Adipose tissue (tissue), 3 donors: ENCODE data around the gene MYO18B. TPM values are rescaled to one million over a fixed set of nuclear protein-coding genes. Genes with fewer than 3 reads are reported as not detected.

Source experiments
- H3K27ac ChIP-seq: one replicate; pipeline ENCODE4 v1.5.1; 2013; ENCODE audit warnings: low read depth, low read length
- WGBS, 3 donors: extraction: QIAGEN DNeasy Blood & Tissue Kit; methylation state at CpG; one replicate each; pipeline ENCODE4 v1.1.7; 2013; 5-methylcytosine and 5-hydroxymethylcytosine counted together
- polyA plus RNA-seq, 3 donors: library from polyadenylated mRNA; stranded (reverse); fragments of 200-250 nt; gene quantifications; one replicate each; pipeline ENCODE4 v1.2.3, GENCODE V29; 2013
- donor health status: healthy with polysubstance abuse.
- donor health status: Bipolar disorder and iron deficiency.
- donor health status: healthy.

MYO18B gene
- polyA plus RNA-seq, 3 donors, result 0.06 to 0.34 (median 0.21) TPM

DNA sequence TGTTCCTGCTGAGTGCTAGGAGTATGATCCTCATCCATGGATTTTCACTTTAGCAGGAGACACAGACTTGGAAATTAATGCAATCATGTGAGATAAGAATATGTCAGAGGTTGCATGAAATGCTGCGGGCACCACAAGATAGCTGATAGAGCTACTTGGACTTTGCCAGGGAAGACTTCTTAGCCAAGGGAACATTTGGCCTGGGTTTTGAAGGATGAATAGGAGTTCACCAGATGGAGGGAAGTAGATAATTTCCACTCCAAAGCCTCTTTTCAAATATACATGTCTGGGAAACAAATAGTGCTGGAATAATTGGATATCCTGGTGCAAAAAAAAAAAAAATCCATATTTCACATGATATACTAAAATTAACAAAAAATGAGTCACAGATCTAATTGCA is 44.2 kb downstream of the MYO18B start:
- WGBS, 3 donors, result 93 to 96% (median 95%) methylated on average over 1 of the region's 1 CpG
- no peak overlapping the region for H3K27ac ChIP-seq

- 50 to 65% (median 59%) methylated on average over 5 of the region's 5 CpGs for WGBS, 3 donors
- H3K27ac ChIP-seq, result no peak overlapping the region
These were observed 49.6 kb downstream of the MYO18B start for GRCh38 chr22:25791556-25791955.

- WGBS, 3 donors, result 32 to 69% (median 64%) methylated on average over 5 of the region's 5 CpGs
- no peak overlapping the region for H3K27ac ChIP-seq
These were observed 53.5 kb downstream of the MYO18B start for GRCh38 chr22:25795478-25795877.

DNA sequence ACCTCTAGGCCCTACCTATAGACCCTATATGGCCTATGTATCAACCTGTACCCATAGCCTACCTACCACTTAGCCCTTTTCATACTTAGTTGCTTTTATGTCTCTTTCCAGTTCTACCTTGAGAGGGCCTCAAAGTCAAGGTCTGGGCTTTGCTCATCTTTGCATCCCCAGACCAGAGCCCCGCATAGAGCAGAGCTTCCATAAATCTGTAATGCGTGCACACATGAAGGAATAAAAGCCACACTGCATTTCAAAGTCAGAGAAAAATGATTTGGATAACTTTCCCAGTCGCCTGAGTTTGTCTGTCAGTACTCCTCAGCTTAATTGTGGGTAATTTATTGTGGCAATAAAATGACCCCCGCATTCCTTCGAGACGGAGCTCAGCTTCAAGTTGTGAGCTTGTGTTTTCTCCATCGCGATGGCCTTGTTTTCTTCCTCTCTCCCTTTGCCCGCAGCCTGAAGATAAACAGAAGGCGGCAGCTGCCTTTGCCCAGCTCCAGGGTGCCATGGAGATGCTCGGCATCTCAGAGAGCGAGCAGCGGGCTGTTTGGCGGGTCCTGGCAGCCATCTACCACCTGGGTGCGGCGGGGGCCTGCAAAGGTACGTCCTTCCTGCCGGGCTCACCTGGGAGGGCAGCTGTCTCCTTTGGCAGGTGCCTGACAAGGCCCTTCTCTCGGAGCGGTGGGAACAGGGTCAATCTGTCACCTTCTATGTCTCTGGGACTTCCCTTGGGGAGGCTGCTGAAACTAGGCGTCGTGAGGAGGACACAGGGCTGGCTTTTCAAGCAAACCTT is 55.7 kb downstream of the MYO18B start:
- WGBS, 3 donors, result 51 to 70% (median 65%) methylated on average over 22 of the region's 22 CpGs
- no peak overlapping the region for H3K27ac ChIP-seq

DNA sequence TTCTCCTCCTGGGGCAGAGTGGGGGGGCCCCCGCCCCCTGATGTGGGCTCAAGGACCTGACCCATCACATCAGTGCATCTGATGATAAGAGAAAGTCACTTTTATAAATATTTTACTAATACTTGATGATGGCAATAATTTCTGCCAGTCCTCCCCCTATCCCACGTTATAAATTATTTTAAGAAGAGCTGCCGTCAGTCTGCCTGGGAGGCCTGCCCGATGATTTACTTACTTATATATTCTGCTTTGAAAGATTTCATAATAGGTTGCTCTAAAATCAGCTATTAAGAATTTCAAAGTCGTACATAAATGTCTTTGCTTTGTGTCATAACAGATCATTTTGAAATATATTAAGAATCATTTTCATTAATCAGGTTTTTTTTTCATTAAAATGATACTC is 58.8 kb downstream of the MYO18B start:
- H3K27ac ChIP-seq, result no peak overlapping the region
- 39 to 49% (median 49%) methylated on average over 5 of the region's 5 CpGs for WGBS, 3 donors

- WGBS, 3 donors, result 63 to 70% (median 68%) methylated on average over 2 of the region's 2 CpGs
- no peak overlapping the region for H3K27ac ChIP-seq
These were observed 60.0 kb downstream of the MYO18B start for GRCh38 chr22:25802018-25802417.

DNA sequence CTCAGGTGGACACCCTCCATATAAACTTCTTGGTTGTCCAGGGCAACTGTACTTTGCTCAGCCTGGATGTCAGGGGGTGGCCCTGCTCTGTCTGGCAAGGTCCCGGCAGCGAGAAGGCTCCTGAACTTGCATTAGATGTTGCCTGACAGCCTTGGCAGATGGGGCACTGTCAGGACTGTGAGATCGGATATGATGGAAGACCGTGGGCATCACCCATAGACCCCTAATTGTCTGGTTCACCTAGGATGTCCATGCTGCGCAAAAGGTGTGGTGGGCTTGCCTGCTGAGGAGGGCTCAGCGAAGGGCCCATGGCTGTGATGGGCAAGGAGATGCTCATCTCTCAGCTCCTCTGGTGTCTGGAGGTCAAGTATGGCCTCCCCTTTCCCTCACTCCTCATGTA is 62.7 kb downstream of the MYO18B start:
- H3K27ac ChIP-seq, result no peak overlapping the region
- whole genome bisulfite sequencing, 3 donors, result 86 to 92% (median 88%) methylated on average over 6 of the region's 6 CpGs

- 65 to 75% (median 72%) methylated on average over 4 of the region's 4 CpGs for WGBS, 3 donors
- no peak overlapping the region for H3K27ac ChIP-seq
These were observed 64.6 kb downstream of the MYO18B start for GRCh38 chr22:25806579-25806978.

- WGBS, 3 donors, result 74 to 89% (median 81%) methylated on average over 1 of the region's 1 CpG
- no peak overlapping the region for H3K27ac ChIP-seq
These were observed 72.7 kb downstream of the MYO18B start for GRCh38 chr22:25814685-25815084.

DNA sequence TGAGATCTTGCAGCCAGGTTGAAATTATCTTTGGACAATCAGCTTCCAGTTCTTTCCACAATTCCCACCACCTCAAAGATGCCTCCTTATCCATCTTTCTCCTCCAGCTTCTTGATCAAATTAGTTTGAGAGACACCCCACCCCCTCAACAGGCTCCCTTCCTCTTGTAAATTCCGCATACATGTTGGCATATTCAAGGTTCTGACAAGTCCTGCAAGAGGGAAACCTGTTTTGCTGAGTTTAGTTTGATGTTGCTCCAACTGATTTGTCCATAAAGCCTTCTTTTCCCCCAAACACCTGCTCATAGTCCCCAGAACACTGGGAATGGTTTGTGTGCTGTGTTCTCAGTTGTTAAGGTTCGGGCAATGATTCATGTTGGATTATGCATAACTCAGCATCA is 73.6 kb downstream of the MYO18B start:
- no peak overlapping the region for H3K27ac ChIP-seq
- WGBS, 3 donors, result 75 to 84% (median 83%) methylated on average over 2 of the region's 2 CpGs

DNA sequence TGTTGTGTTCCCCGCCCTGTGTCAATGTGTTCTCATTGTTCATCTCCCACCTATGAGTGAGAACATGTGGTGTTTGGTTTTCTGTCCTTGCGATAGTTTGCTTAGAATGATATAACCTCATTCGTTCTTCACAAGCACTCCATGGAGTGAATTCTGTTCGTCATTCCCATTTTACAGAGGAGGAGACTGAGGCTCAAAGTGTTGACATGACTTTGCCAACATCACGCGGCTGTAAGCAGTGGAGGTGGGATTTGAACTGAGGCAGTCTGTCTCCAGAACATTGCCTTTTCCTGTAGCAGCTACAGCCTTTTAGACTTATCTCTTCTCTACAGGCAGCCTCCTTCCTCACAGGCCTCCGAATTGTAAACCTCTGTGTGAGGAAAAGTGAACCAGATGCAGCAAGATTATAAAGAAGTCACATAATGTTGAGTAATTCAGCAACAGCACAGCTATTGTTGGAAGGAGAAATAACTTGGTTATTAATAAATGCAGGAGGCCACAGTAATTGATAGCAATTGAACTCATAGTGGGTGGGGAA is 74.6 kb downstream of the MYO18B start:
- H3K27ac ChIP-seq, result no peak overlapping the region
- 72 to 76% (median 72%) methylated on average over 7 of the region's 7 CpGs for WGBS, 3 donors

DNA sequence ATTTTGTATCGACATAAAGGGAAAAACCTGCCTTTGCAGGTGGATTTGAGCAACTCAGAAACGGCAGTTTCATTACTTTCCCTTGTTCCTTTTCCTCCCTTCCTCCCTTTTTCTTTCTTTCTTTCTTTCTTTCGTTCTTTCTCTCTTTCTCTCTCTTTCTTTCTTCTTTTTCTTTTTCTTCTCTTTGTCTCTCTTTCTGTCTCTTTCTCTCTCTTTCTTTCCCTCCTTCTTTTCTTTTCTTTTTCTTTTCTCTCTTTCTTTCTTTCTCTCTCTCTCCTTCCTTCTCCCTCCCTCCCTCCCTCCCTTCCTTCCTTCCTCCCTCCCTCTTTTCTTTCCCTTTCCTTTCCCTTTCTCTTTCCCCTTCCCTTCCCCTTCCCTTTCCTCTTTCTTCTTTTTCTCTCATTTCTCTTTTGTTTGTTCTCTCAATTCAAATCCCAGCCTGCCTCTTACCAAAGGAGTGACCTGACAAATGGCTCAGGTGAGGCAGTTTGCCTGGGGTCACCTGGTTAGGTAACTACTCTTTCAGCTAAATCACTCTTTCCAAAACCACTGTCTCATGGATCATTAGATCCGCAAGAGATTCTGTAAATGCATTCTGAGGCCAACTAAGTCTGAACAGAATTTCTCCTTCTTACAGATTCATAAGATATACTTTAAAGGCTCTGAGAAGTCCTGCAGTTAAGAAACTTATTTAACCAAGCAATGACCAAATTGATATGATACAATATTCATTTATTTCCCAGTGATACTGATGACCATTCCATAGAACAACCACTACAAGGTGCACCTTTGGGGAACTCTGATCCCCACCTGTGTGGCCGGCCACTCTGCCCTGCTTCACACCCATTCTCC is 75.3 kb downstream of the MYO18B start:
- WGBS, 3 donors, result 70 to 74% (median 72%) methylated on average over 5 of the region's 5 CpGs
- H3K27ac ChIP-seq, result no peak overlapping the region

GRCh38 chr22:25818541-25818940 is 76.6 kb downstream of the MYO18B start:
- no peak overlapping the region for H3K27ac ChIP-seq
- 72 to 84% (median 83%) methylated on average over 4 of the region's 4 CpGs for WGBS, 3 donors

DNA sequence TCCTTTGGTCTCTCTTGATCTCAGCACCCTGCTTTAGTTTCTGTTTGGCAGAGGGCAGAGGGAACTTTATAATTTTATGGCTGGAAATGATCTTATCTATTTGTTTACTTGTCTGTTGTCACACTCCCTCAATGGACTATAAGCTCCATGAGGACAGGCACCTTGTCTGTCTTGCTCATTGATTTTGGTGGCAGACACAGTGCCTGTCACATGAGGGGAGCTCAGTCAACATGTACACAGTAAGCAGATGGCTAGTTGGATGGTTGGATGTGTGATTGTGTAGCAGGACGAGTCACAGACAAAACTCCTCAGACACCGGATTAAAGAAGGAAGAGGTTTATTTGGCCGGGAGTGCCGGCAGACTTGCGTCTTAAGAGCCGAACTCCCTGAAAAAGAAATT is 80.4 kb downstream of the MYO18B start:
- H3K27ac ChIP-seq, result no peak overlapping the region
- WGBS, 3 donors, result 87 to 91% (median 89%) methylated on average over 6 of the region's 6 CpGs

DNA sequence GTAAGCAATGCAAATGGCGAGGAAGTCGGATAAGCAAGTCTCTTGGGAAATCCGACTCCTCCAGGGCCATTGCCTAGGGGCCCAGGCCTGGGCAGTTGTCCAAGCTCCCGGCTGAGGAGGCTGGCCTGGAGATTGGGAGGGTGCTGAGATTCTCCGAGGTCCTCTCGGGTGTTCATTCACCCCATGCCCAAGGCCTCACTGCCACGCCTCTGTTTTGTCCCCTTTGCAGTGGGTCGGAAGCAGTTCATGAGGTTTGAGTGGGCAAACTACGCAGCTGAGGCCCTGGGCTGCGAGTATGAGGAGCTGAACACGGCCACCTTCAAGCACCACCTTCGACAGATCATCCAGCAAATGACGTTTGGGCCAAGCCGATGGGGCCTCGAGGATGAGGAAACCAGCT is 81.3 kb downstream of the MYO18B start:
- H3K27ac ChIP-seq, result no peak overlapping the region
- WGBS, 3 donors, result 79 to 82% (median 80%) methylated on average over 15 of the region's 15 CpGs

DNA sequence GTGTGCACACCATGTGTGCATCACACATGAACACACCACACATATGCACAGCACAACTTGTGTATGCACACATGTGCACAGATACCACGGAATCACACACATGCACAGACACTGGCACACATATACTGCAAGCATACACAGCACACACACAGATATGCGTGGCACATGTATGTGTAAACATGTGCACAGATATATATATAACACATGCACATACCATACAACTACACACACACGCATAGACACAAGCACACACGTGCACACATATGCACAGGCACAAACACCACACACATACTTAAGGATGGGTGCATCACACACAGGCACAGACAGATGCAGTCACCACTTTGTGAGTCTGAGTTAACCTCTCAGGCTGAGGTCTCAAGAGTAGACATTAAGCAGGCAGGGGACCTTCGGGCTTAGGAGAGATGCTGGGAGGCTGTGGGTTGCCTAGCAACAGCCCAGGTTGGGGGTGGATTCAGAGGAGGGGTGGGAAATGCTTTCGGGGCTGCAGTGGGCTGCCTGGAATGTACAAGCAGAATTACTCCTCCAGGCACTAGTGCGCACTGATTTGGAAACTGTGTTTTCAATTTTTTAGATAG is 82.9 kb downstream of the MYO18B start:
- H3K27ac ChIP-seq, result no peak overlapping the region
- 56 to 67% (median 61%) methylated on average over 7 of the region's 7 CpGs for WGBS, 3 donors

GRCh38 chr22:25827415-25827814 is 85.4 kb downstream of the MYO18B start:
- 67 to 79% (median 79%) methylated on average over 9 of the region's 9 CpGs for WGBS, 3 donors
- no peak overlapping the region for H3K27ac ChIP-seq

DNA sequence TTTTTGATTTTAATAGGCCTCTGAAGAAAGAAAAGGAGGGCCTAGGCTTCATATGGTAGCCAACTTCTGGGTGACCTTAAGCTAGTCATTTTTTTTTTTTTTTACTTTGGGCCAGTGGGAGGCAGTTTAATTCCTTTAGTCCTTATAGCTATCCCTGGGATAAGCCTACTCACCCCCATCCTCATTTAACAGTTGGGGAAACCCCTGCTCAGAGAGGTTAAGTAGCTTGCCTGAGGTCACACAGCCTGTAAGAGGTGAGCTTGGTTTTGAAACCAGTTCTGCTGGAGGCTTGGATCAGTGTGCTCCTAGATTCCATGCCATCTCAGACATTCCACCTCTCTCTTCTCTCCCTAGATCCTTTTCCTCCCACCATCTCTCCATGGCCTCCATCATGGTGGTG is 86.4 kb downstream of the MYO18B start:
- no peak overlapping the region for H3K27ac ChIP-seq

DNA sequence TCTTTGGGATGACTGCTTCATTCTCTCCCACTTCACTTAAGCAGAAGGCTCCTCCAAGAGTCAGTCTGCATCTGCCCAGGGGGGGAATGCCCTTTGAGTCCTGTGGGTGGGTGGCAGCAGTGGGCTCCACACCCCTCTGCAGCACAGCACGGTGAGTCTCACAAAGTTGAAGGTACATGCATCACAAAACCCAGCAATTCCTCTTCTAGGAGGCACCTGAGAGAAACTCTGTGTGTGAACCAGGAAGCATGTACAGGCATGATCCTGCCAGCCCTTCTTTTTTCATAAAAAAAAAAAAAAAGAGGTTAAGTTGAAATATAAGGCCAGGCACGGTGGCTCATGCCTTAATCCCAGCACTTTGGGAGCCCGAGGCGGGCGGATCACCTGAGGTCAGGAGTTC is 87.2 kb downstream of the MYO18B start:
- 82 to 89% (median 85%) methylated on average over 4 to 5 of the region's 5 CpGs for WGBS, 3 donors
- no peak overlapping the region for H3K27ac ChIP-seq
